ENCODE data around the gene DNAAF9. TPM values are rescaled to one million over a fixed set of nuclear protein-coding genes. Genes with fewer than 3 reads are reported as not detected.

Gene DNAAF9
- total RNA-seq, 1 donor from 2014 or later = 4.5 TPM

DNA sequence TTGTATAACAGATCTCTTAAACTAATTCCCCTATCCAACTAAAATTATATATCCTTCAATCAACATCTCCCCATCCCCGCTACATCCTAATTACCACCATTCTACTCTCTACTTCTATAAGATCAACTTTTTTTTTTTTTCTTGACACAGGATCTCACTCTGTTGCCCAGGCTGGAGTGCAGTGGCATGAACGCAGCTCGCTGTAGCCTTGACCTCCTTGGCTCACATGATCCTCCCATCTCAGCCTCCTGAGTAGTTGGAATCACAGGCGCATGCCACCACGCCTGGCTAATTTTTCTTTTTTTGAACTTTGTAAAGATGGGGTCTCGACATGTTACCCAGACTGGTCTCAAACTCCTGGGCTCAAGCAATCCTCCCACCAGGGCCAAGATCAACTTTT, 5.0 kb downstream of the DNAAF9 start:
- H3K36me3 Mint-ChIP-seq (ENCODE audit: low read depth) = no peaks in the 10 kb centered on the region
- CTCF ChIA-PET = no interaction called here
- no peak for ATAC-seq (ENCODE audit: low read depth)
- no peak for TF ChIP-seq CTCF (IDR thresholded peaks at IDR 0.05)
- H3K4me3 Mint-ChIP-seq = no peak overlapping the region
- no peak for DNase-seq
- POLR2A ChIA-PET = no interaction called here
- H3K4me1 Mint-ChIP-seq = peaks cover 12% of the 10 kb centered on the region
- no peaks in the 10 kb centered on the region for H3K9me3 Mint-ChIP-seq
- H3K27me3 Mint-ChIP-seq = no peaks in the 10 kb centered on the region
- no peak overlapping the region for H3K27ac Mint-ChIP-seq
- intact Hi-C loops (cut with micrococcal nuclease) = loop anchor here (10.0 kb wide), 2 partner anchors 162 to 228 kb away; partner anchors contain the start of gene LZTS3

- no peak for DNase-seq
- peaks cover 3% of the 10 kb centered on the region for H3K4me1 Mint-ChIP-seq
- intact Hi-C loops (cut with micrococcal nuclease) = loop anchor here (10.0 kb wide), 2 partner anchors 164 to 226 kb away; partner anchors contain the start of gene LZTS3
- H3K9me3 Mint-ChIP-seq = peaks cover 3% of the 10 kb centered on the region
- ATAC-seq (ENCODE audit: low read depth) = no peak
- H3K36me3 Mint-ChIP-seq (ENCODE audit: low read depth) = peaks cover 6% of the 10 kb centered on the region
- no peak overlapping the region for H3K4me3 Mint-ChIP-seq
- TF ChIP-seq CTCF (IDR thresholded peaks at IDR 0.05) = no peak
- no peaks in the 10 kb centered on the region for H3K27me3 Mint-ChIP-seq
- no peak overlapping the region for H3K27ac Mint-ChIP-seq
- CTCF ChIA-PET = no interaction called here
- POLR2A ChIA-PET = no interaction called here
Observed at GRCh38 chr20:3400260-3401155, 7.0 kb downstream of the DNAAF9 start.

- Mint-ChIP-seq H3K36me3 (ENCODE audit: low read depth) (peaks cover 6% of the 10 kb centered on the region), H3K4me3 (no peak overlapping the region), H3K4me1 (no peaks in the 10 kb centered on the region), H3K27me3 (no peaks in the 10 kb centered on the region), H3K9me3 (peaks cover 3% of the 10 kb centered on the region), H3K27ac (no peak overlapping the region)
- TF ChIP-seq CTCF (IDR thresholded peaks at IDR 0.05) = no peak
- CTCF ChIA-PET = interaction anchor here (1.2 kb wide), 1 partner anchor 14 kb away, joined by 3 read pairs; no protein-coding TSS in a partner anchor
- ATAC-seq (ENCODE audit: low read depth) (no peak), DNase-seq (no peak)
- POLR2A ChIA-PET = no interaction called here
- intact Hi-C loops (cut with micrococcal nuclease) = no loop called here
Observed at GRCh38 chr20:3398681-3399252, 8.7 kb downstream of the DNAAF9 start.

GRCh38 chr20:3396492-3396891, 11.0 kb downstream of the DNAAF9 start:
- ChIA-PET POLR2A (no interaction called here), CTCF (no interaction called here)

More at GRCh38 chr20:3396492-3396891, 11.0 kb downstream of the DNAAF9 start:
- TF ChIP-seq CTCF (IDR thresholded peaks at IDR 0.05) = no peak
- H3K27ac Mint-ChIP-seq = no peak overlapping the region
- H3K4me3 Mint-ChIP-seq = no peak overlapping the region
- no peaks in the 10 kb centered on the region for H3K27me3 Mint-ChIP-seq
- DNase-seq (no peak), ATAC-seq (ENCODE audit: low read depth) (no peak)
- H3K36me3 Mint-ChIP-seq (ENCODE audit: low read depth) = peaks cover 6% of the 10 kb centered on the region
- H3K4me1 Mint-ChIP-seq = no peaks in the 10 kb centered on the region
- intact Hi-C loops (cut with micrococcal nuclease) = no loop called here
- H3K9me3 Mint-ChIP-seq = peaks cover 3% of the 10 kb centered on the region

Data from activated B cell treated with CpG ODN at 0.5 μM for 24 hours (primary cell).